ENCODE results near the gene BCL11B.

DNA sequence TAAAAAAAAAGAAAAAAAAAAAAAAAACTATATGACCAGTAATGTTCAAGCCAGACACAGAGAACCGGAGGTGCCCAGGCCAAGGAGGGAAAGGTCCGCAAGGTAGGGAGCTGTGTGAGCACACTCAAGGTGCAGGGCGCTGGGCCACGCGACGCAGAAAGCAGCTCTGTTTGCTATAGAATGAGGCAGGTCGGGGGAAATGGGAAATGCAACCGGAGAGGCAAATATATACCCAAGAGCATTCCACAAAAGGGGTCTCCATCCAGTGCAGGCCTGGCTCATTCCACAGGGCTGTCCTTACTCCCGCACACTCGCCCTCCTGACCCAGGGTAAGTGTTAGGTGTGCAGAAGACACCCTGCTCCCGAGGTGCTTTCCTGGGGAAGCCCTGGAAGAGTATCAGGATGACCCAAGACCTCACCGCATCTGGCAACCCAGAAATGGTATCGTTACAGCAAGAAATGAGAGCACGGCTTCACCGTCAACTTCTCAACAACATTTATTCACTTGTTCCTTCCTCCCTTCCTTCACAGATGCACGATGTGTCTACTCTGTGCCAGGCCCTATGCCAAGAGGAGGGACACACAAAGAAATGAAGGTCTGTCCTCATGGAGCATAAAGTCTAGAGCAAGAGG, 86.4 kb downstream of the BCL11B start:
- TF ChIP-seq CTCF (IDR thresholded peaks at IDR 0.05; ENCODE audit: low read length) (no peak), EZH2 (IDR thresholded peaks at IDR 0.05; ENCODE audit: borderline replicate concordance, low read length) (no peak)
